ENCODE measurements around the gene TCP11. TPM values are rescaled to one million over a fixed set of nuclear protein-coding genes. Genes with fewer than 3 reads are reported as not detected.

The TCP11 gene
- total and polyA plus RNA-seq, 9 donors = 0.12 to 0.53 (median 0.31) TPM

DNA sequence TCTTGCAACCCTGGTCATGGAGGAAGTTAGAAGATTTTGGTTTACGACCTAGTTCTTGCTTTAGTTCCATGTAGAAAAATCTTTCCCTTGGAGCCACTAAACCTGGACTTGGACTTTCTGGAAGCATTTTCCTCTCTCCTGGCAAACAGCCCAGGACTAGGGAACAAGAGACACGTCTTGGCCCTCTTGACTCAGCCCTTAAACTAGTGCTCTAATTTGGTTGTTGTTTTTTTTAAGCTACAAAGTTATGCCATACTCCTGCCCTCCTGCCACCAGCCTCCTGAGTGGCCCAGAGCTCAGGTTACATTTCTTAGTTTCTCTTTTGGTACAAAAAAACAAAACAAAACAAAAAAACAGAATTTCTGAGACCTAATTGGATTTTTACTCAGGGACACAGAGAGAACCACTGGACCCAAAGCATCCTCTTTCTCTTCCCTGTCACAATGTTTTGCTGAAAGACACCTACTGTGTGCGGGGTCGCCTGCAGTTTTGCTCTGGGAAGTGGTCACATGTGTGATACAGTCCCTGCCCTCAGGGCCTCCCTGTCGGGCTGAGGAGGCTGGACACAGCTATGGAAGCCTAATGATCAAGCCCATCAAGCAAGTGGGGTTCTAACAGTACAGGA, 40.3 kb upstream of the TCP11 start:
- H3K36me3 ChIP-seq (ENCODE audit: control insufficient read depth, insufficient read depth, low read length) = no peaks in the 10 kb centered on the region
- peaks cover 13% of the 10 kb centered on the region for H3K27me3 ChIP-seq (ENCODE audit: control insufficient read depth, insufficient read depth, low read length)
- DNase-seq = peak; percentile 83
- WGBS (ENCODE audit: insufficient coverage) = 33% methylated on average over 1 of the region's 5 CpGs
- no peak overlapping the region for H3K4me3 ChIP-seq (ENCODE audit: low read length)
- H3K27ac ChIP-seq (ENCODE audit: low read length) = peak overlapping the region; percentile 1
- no peaks in the 10 kb centered on the region for H3K9me3 ChIP-seq (replicated peaks; ENCODE audit: control insufficient read depth, low read depth, low read length)
- peaks cover 27% of the 10 kb centered on the region for H3K4me1 ChIP-seq (ENCODE audit: control insufficient read depth, insufficient read depth, low read length)

DNA sequence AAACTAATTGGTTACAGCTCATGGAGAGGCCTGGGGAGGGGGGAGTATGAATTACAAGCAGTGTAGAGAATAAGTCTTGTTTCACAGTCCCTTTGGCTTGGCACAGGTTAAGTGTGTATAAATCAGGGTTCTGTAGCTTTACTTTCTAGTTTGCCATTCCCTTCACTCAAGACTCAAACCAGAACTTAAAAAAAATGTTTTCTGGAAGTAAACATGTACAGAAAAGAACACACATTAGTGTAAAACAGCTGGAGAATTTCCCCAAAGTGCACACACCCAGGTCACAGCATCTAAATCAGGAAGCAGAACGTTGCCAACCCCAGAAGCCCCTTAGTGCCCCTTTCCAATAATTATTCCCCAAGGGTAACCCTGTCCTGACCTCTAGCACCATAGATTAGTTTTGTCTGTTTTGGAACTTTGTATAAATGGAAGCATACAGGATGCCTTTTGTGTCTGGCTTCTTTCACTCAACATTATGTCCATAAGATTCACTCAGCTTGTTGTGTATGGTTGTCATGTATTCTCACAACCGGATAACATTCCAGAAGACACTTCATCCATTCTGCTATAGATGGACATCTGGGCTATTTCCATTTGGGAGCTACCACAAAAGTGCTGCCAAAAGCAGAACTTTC, 38.9 kb upstream of the TCP11 start:
- DNase-seq = peak; percentile 47
- Histone ChIP-seq H3K9me3 (replicated peaks; ENCODE audit: control insufficient read depth, low read depth, low read length) (no peaks in the 10 kb centered on the region), H3K36me3 (ENCODE audit: control insufficient read depth, insufficient read depth, low read length) (no peaks in the 10 kb centered on the region), H3K4me1 (ENCODE audit: control insufficient read depth, insufficient read depth, low read length) (peaks cover 26% of the 10 kb centered on the region), H3K4me3 (ENCODE audit: low read length) (no peak overlapping the region), H3K27ac (ENCODE audit: low read length) (peak overlapping the region; percentile 47), H3K27me3 (ENCODE audit: control insufficient read depth, insufficient read depth, low read length) (peaks cover 13% of the 10 kb centered on the region)
- WGBS (ENCODE audit: insufficient coverage) = no CpG with 5 or more reads among the region's 2 CpGs

DNA sequence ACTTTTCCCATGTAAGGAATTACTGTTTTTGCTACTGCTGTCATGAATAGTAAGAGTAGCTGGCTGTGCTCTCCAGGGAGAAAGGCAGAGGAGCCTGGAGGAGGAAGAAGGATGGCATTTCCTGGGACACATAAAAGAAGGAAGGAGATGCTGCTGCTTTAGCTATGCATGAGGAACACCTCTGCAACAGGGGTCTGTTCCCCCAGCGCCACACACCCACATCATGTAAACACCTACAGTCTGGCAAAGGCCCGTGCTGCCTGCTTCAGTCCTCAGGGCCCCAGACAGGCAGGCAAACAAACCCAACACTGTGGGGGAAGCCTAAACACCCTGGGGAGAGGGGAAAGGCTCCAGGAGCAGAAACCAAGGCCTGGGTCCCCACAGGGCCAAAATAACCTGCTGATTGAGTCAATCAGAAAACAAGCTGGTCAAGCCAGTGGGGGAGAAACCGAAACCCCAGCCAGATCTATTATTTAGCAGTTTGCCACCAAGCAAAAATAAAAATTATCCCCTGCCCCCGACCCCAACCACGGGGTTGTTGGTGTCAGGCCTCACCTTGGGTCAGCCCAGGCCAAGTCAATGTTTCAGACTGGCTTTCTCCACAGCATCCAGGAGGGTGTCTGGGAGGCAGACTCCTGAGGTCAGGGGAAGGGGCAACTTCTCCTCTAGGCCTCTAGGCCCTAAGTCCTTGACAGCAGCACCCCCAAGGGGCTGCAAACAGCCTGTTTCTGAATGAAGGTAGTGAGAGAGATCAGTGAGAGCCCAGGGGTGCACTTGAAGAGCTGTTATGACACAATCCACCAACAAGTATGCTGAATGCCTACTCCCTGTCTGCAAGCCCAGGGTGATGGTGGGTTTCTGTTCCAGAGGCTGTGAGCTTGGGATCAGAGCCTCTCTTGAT, 38.0 kb upstream of the TCP11 start:
- Histone ChIP-seq H3K4me1 (ENCODE audit: control insufficient read depth, insufficient read depth, low read length) (peaks cover 26% of the 10 kb centered on the region), H3K9me3 (replicated peaks; ENCODE audit: control insufficient read depth, low read depth, low read length) (no peaks in the 10 kb centered on the region), H3K27me3 (ENCODE audit: control insufficient read depth, insufficient read depth, low read length) (peaks cover 13% of the 10 kb centered on the region), H3K27ac (ENCODE audit: low read length) (peak overlapping the region; percentile 13), H3K4me3 (ENCODE audit: low read length) (no peak overlapping the region), H3K36me3 (ENCODE audit: control insufficient read depth, insufficient read depth, low read length) (no peaks in the 10 kb centered on the region)
- 83% methylated on average over 1 of the region's 5 CpGs for WGBS (ENCODE audit: insufficient coverage)
- DNase-seq = no peak

DNA sequence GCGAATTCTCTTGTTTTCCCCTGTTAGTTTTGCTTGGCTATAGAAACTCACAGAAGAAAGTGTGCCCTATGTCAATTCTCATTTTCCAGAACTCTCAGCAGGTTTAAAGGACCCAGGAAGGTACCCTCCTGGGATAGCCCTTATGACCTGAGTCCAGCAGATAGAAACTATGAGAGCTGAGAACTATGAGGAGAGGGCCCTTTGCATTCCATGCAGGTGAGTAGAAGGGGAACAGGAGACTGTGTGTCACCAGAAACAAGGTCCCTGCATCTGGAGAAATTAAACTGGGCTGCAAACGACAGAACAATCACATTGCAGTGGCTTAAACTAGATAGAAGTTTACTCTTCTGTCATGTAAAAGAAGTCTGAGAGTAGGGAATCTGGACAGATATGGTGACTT, 36.9 kb upstream of the TCP11 start:
- Histone ChIP-seq H3K4me1 (ENCODE audit: control insufficient read depth, insufficient read depth, low read length) (peaks cover 26% of the 10 kb centered on the region), H3K27me3 (ENCODE audit: control insufficient read depth, insufficient read depth, low read length) (peaks cover 17% of the 10 kb centered on the region), H3K36me3 (ENCODE audit: control insufficient read depth, insufficient read depth, low read length) (no peaks in the 10 kb centered on the region), H3K4me3 (ENCODE audit: low read length) (no peak overlapping the region), H3K27ac (ENCODE audit: low read length) (no peak overlapping the region), H3K9me3 (replicated peaks; ENCODE audit: control insufficient read depth, low read depth, low read length) (no peaks in the 10 kb centered on the region)
- DNase-seq = no peak
- 71% methylated on average over 1 of the region's 2 CpGs for WGBS (ENCODE audit: insufficient coverage)

DNA sequence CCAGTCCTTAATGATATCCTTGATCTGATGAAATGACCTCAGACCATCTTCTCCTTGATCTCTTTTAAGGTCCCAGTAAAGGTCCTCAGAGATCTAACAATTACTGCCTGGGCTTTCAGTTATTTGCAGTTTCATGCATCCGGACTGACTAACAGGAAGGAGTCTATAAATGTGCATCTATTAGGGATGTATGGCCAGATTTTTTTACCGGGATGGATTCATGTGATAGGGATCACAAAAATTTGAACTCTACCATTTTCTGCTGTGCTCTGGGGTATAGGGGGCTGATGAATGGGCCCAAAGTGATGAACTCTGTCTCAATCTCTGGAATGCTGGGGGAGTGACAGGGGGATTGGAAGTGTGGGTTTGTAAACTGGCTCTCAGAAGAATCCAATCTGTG, 36.5 kb upstream of the TCP11 start:
- Histone ChIP-seq H3K36me3 (ENCODE audit: control insufficient read depth, insufficient read depth, low read length) (no peaks in the 10 kb centered on the region), H3K4me1 (ENCODE audit: control insufficient read depth, insufficient read depth, low read length) (peaks cover 26% of the 10 kb centered on the region), H3K27me3 (ENCODE audit: control insufficient read depth, insufficient read depth, low read length) (peaks cover 17% of the 10 kb centered on the region), H3K4me3 (ENCODE audit: low read length) (no peak overlapping the region), H3K27ac (ENCODE audit: low read length) (no peak overlapping the region), H3K9me3 (replicated peaks; ENCODE audit: control insufficient read depth, low read depth, low read length) (no peaks in the 10 kb centered on the region)
- WGBS (ENCODE audit: insufficient coverage) = 36% methylated on average over 2 of the region's 2 CpGs
- no peak for DNase-seq

DNA sequence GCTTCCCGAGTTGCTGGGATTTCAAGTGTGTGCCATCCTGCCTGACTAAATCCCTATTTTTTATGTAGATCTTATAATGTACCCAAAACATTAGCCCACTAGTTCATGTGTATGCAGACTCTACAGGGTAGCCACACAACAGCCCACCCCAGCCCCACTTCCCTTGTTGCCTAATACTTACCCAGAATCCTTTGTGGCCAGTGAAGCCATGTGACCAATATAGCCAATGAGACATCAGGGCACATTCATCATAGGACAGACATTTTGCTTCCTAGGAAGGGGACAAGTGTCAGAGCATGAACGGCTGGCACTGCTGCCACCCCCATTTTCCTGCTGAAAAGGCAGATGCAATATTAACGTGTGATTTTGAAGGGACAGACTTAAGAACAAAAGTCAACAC, 36.0 kb upstream of the TCP11 start:
- Histone ChIP-seq H3K4me1 (ENCODE audit: control insufficient read depth, insufficient read depth, low read length) (peaks cover 24% of the 10 kb centered on the region), H3K27me3 (ENCODE audit: control insufficient read depth, insufficient read depth, low read length) (peaks cover 17% of the 10 kb centered on the region), H3K9me3 (replicated peaks; ENCODE audit: control insufficient read depth, low read depth, low read length) (no peaks in the 10 kb centered on the region), H3K27ac (ENCODE audit: low read length) (no peak overlapping the region), H3K36me3 (ENCODE audit: control insufficient read depth, insufficient read depth, low read length) (no peaks in the 10 kb centered on the region), H3K4me3 (ENCODE audit: low read length) (no peak overlapping the region)
- WGBS (ENCODE audit: insufficient coverage) = no CpG with 5 or more reads among the region's 3 CpGs
- DNase-seq = no peak

DNA sequence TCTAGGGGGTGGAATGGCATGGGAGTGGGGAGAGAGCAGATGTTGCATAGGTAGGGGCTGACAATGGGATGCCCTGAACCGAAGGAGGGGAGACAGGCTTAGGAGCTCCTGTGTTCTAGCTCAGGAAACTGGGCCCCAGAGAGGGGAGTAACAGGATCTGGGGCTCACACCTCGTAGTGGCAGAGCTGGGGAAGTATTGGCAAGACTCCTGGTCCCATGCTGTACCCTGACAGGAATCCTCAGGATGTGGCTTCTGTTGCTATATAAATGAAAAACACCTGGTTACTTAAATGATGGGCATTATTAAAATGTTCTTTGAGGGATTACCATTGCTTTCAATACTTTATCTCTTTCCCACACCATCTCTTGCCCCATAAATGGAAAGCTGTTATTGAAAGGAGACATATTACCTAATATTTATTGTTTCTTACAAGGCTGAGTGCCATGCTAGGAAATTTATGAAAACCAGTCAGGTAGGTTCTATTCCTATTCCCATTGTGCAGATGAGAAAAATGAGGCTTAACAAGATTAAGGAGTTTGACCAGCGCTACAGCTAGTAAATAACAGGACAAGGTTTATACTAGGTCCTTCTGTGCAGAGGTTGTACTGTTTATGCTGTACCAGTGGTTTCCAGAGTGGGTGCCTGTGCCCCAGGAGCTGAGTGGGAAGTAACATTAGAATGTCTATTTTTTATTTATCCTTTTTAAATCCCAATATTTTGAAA, 35.3 kb upstream of the TCP11 start:
- H3K36me3 ChIP-seq (ENCODE audit: control insufficient read depth, insufficient read depth, low read length) = no peaks in the 10 kb centered on the region
- no peak overlapping the region for H3K27ac ChIP-seq (ENCODE audit: low read length)
- H3K4me1 ChIP-seq (ENCODE audit: control insufficient read depth, insufficient read depth, low read length) = peaks cover 17% of the 10 kb centered on the region
- 26% methylated on average over 2 of the region's 3 CpGs for WGBS (ENCODE audit: insufficient coverage)
- no peak overlapping the region for H3K4me3 ChIP-seq (ENCODE audit: low read length)
- no peak for DNase-seq
- peaks cover 12% of the 10 kb centered on the region for H3K27me3 ChIP-seq (ENCODE audit: control insufficient read depth, insufficient read depth, low read length)
- no peaks in the 10 kb centered on the region for H3K9me3 ChIP-seq (replicated peaks; ENCODE audit: control insufficient read depth, low read depth, low read length)

DNA sequence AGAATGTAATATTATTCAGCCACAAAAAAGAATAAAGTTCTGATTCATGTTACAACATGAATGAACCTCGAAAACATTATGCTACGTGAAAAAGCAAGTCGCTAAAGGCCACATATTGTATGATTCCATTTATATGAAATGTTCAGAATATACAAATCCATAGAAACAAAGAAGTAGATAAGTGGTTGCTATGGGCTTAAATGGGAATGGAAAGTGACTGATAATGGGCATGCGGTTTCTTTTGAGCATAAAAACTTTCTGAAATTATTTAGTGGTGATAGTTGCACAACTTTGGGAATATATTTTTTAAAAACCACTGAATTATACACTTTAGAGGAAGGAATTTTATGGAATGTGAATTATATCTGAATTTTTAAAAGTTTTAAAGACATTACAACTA, 33.4 kb upstream of the TCP11 start:
- H3K9me3 ChIP-seq (replicated peaks; ENCODE audit: control insufficient read depth, low read depth, low read length) = no peaks in the 10 kb centered on the region
- no peak overlapping the region for H3K27ac ChIP-seq (ENCODE audit: low read length)
- DNase-seq = no peak
- H3K4me1 ChIP-seq (ENCODE audit: control insufficient read depth, insufficient read depth, low read length) = peaks cover 6% of the 10 kb centered on the region
- no peak overlapping the region for H3K4me3 ChIP-seq (ENCODE audit: low read length)
- no CpG with 5 or more reads among the region's 4 CpGs for WGBS (ENCODE audit: insufficient coverage)
- H3K36me3 ChIP-seq (ENCODE audit: control insufficient read depth, insufficient read depth, low read length) = no peaks in the 10 kb centered on the region
- H3K27me3 ChIP-seq (ENCODE audit: control insufficient read depth, insufficient read depth, low read length) = peaks cover 9% of the 10 kb centered on the region

DNA sequence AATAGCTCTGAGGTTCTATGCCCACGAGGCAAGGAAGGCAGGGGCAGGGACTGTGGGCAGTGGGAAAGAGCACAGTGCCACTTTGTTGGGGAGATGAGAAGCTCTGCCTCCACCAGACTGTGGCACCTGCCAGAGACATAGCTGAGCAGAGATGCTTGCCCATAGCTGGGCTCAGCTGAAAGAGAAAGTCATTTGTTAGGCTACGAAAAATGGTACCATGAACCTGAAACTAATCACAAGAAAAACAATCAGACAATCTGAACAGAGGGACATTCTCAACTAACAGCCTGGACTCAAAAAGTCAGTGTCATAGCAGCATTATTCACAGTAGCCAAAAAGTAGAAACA, 32.9 kb upstream of the TCP11 start:
- Histone ChIP-seq H3K27ac (ENCODE audit: low read length) (no peak overlapping the region), H3K4me3 (ENCODE audit: low read length) (no peak overlapping the region), H3K9me3 (replicated peaks; ENCODE audit: control insufficient read depth, low read depth, low read length) (no peaks in the 10 kb centered on the region), H3K4me1 (ENCODE audit: control insufficient read depth, insufficient read depth, low read length) (peaks cover 3% of the 10 kb centered on the region), H3K27me3 (ENCODE audit: control insufficient read depth, insufficient read depth, low read length) (peaks cover 8% of the 10 kb centered on the region), H3K36me3 (ENCODE audit: control insufficient read depth, insufficient read depth, low read length) (no peaks in the 10 kb centered on the region)
- 54% methylated on average over 1 of the region's 2 CpGs for WGBS (ENCODE audit: insufficient coverage)
- DNase-seq = no peak
